Activated naive CD8-positive, alpha-beta T cell (primary cell): ENCODE data around the gene DCLK2.

ENCODE experiments used
- H3K27ac Mint-ChIP-seq: one replicate; pipeline ENCODE4 v1.8.0; 2021; ENCODE audit warnings: mixed read lengths
- H3K27me3 Mint-ChIP-seq: one replicate; pipeline ENCODE4 v1.8.0; 2021; ENCODE audit warnings: mixed read lengths
- H3K36me3 Mint-ChIP-seq: one replicate; pipeline ENCODE4 v1.8.0; 2021; ENCODE audit warnings: mixed read lengths
- H3K4me1 Mint-ChIP-seq: one replicate; pipeline ENCODE4 v1.8.0; 2021; ENCODE audit warnings: low read depth, mixed read lengths
- H3K4me3 Mint-ChIP-seq: one replicate; pipeline ENCODE4 v1.8.0; 2021; ENCODE audit warnings: mild to moderate bottlenecking, mixed read lengths
- H3K9me3 Mint-ChIP-seq: one replicate; pipeline ENCODE4 v1.8.0; 2021; ENCODE audit warnings: low read depth, mixed read lengths

The DCLK2 gene

GRCh38 chr4:150252741-150253140 is 174.5 kb downstream of the DCLK2 start:
- no peaks in the 10 kb centered on the region for H3K36me3 Mint-ChIP-seq
- H3K9me3 Mint-ChIP-seq = no peaks in the 10 kb centered on the region
- H3K4me1 Mint-ChIP-seq = no peaks in the 10 kb centered on the region
- no peak overlapping the region for H3K27ac Mint-ChIP-seq
- H3K27me3 Mint-ChIP-seq = no peaks in the 10 kb centered on the region
- H3K4me3 Mint-ChIP-seq = no peak overlapping the region

GRCh38 chr4:150253416-150253815 is 175.2 kb downstream of the DCLK2 start:
- Mint-ChIP-seq H3K4me1 (no peaks in the 10 kb centered on the region), H3K27ac (no peak overlapping the region), H3K36me3 (no peaks in the 10 kb centered on the region)

GRCh38 chr4:150253965-150254630 is 175.9 kb downstream of the DCLK2 start:
- Mint-ChIP-seq H3K27ac (no peak overlapping the region), H3K27me3 (no peaks in the 10 kb centered on the region), H3K36me3 (no peaks in the 10 kb centered on the region), H3K9me3 (no peaks in the 10 kb centered on the region), H3K4me3 (no peak overlapping the region), H3K4me1 (no peaks in the 10 kb centered on the region)

More at GRCh38 chr4:150253416-150253815, 175.2 kb downstream of the DCLK2 start:
- no peak overlapping the region for H3K4me3 Mint-ChIP-seq
- H3K9me3 Mint-ChIP-seq = no peaks in the 10 kb centered on the region
- no peaks in the 10 kb centered on the region for H3K27me3 Mint-ChIP-seq

GRCh38 chr4:150255610-150256224 is 177.5 kb downstream of the DCLK2 start:
- no peak overlapping the region for H3K27ac Mint-ChIP-seq
- H3K4me1 Mint-ChIP-seq = no peaks in the 10 kb centered on the region
- no peak overlapping the region for H3K4me3 Mint-ChIP-seq

GRCh38 chr4:150256225-150256620 is 178.0 kb downstream of the DCLK2 start:
- peaks cover 2% of the 10 kb centered on the region for H3K36me3 Mint-ChIP-seq
- H3K4me3 Mint-ChIP-seq = no peak overlapping the region
- no peak overlapping the region for H3K27ac Mint-ChIP-seq
- H3K4me1 Mint-ChIP-seq = no peaks in the 10 kb centered on the region
- no peaks in the 10 kb centered on the region for H3K27me3 Mint-ChIP-seq
- no peaks in the 10 kb centered on the region for H3K9me3 Mint-ChIP-seq

More at GRCh38 chr4:150255610-150256224, 177.5 kb downstream of the DCLK2 start:
- Mint-ChIP-seq H3K9me3 (no peaks in the 10 kb centered on the region), H3K27me3 (no peaks in the 10 kb centered on the region), H3K36me3 (no peaks in the 10 kb centered on the region)

- Mint-ChIP-seq H3K9me3 (no peaks in the 10 kb centered on the region), H3K4me1 (no peaks in the 10 kb centered on the region), H3K36me3 (peaks cover 2% of the 10 kb centered on the region), H3K27me3 (no peaks in the 10 kb centered on the region), H3K27ac (no peak overlapping the region), H3K4me3 (no peak overlapping the region)
Measured at GRCh38 chr4:150256841-150257730, 178.8 kb downstream of the DCLK2 start.

- Mint-ChIP-seq H3K27ac (no peak overlapping the region), H3K9me3 (no peaks in the 10 kb centered on the region), H3K36me3 (peaks cover 5% of the 10 kb centered on the region), H3K4me3 (no peak overlapping the region), H3K4me1 (no peaks in the 10 kb centered on the region), H3K27me3 (no peaks in the 10 kb centered on the region)
Measured at GRCh38 chr4:150258569-150258968, 180.3 kb downstream of the DCLK2 start.

GRCh38 chr4:150259861-150260567 is 181.8 kb downstream of the DCLK2 start:
- Mint-ChIP-seq H3K4me1 (no peaks in the 10 kb centered on the region), H3K36me3 (peaks cover 5% of the 10 kb centered on the region), H3K27me3 (no peaks in the 10 kb centered on the region), H3K27ac (no peak overlapping the region), H3K4me3 (no peak overlapping the region), H3K9me3 (no peaks in the 10 kb centered on the region)

- Mint-ChIP-seq H3K4me1 (no peaks in the 10 kb centered on the region), H3K4me3 (no peak overlapping the region), H3K9me3 (no peaks in the 10 kb centered on the region), H3K36me3 (peaks cover 7% of the 10 kb centered on the region), H3K27ac (no peak overlapping the region), H3K27me3 (no peaks in the 10 kb centered on the region)
Measured at GRCh38 chr4:150261571-150261970, 183.3 kb downstream of the DCLK2 start.

- Mint-ChIP-seq H3K36me3 (peaks cover 7% of the 10 kb centered on the region), H3K9me3 (no peaks in the 10 kb centered on the region), H3K4me1 (no peaks in the 10 kb centered on the region), H3K4me3 (no peak overlapping the region), H3K27ac (no peak overlapping the region), H3K27me3 (no peaks in the 10 kb centered on the region)
Measured at GRCh38 chr4:150262611-150263010, 184.4 kb downstream of the DCLK2 start.

GRCh38 chr4:150264595-150265161 is 186.4 kb downstream of the DCLK2 start:
- H3K27ac Mint-ChIP-seq = no peak overlapping the region
- H3K4me1 Mint-ChIP-seq = no peaks in the 10 kb centered on the region
- H3K27me3 Mint-ChIP-seq = no peaks in the 10 kb centered on the region
- H3K36me3 Mint-ChIP-seq = peaks cover 16% of the 10 kb centered on the region
- no peaks in the 10 kb centered on the region for H3K9me3 Mint-ChIP-seq
- no peak overlapping the region for H3K4me3 Mint-ChIP-seq

GRCh38 chr4:150265806-150266205 is 187.6 kb downstream of the DCLK2 start:
- Mint-ChIP-seq H3K4me3 (no peak overlapping the region), H3K27ac (no peak overlapping the region), H3K36me3 (peaks cover 23% of the 10 kb centered on the region)

GRCh38 chr4:150268444-150268843 is 190.2 kb downstream of the DCLK2 start:
- Mint-ChIP-seq H3K27me3 (no peaks in the 10 kb centered on the region), H3K9me3 (no peaks in the 10 kb centered on the region), H3K36me3 (peaks cover 27% of the 10 kb centered on the region), H3K4me1 (no peaks in the 10 kb centered on the region), H3K27ac (no peak overlapping the region), H3K4me3 (no peak overlapping the region)

More at GRCh38 chr4:150265806-150266205, 187.6 kb downstream of the DCLK2 start:
- no peaks in the 10 kb centered on the region for H3K4me1 Mint-ChIP-seq
- no peaks in the 10 kb centered on the region for H3K27me3 Mint-ChIP-seq
- no peaks in the 10 kb centered on the region for H3K9me3 Mint-ChIP-seq

GRCh38 chr4:150278206-150278605 is 200.0 kb downstream of the DCLK2 start:
- Mint-ChIP-seq H3K27ac (no peak overlapping the region), H3K27me3 (no peaks in the 10 kb centered on the region), H3K4me1 (no peaks in the 10 kb centered on the region), H3K4me3 (no peak overlapping the region), H3K9me3 (peaks cover 5% of the 10 kb centered on the region), H3K36me3 (peaks cover 69% of the 10 kb centered on the region)
